Measurements from ENCODE around the gene MYOZ3.

The MYOZ3 gene

GRCh38 chr5:150659360-150660107, 1.5 kb upstream of the MYOZ3 start:
- DNase-seq, result no peak

- no peak for DNase-seq
Observed at GRCh38 chr5:150660108-150660831, 781 bp upstream of the MYOZ3 start.

- DNase-seq, result no peak
Observed at GRCh38 chr5:150661821-150662596, 958 bp downstream of the MYOZ3 start.

- DNase-seq, result no peak
Observed at GRCh38 chr5:150662731-150663516, 1.9 kb downstream of the MYOZ3 start.

GRCh38 chr5:150663936-150664335, 2.9 kb downstream of the MYOZ3 start:
- DNase-seq, result no peak

- peak; percentile 17 for DNase-seq
Observed at GRCh38 chr5:150665044-150665443, 4.0 kb downstream of the MYOZ3 start.

GRCh38 chr5:150670275-150670947, 9.4 kb downstream of the MYOZ3 start:
- DNase-seq, result no peak

GRCh38 chr5:150670948-150671310, 9.9 kb downstream of the MYOZ3 start:
- no peak for DNase-seq

- peak; percentile 57 for DNase-seq
Observed at GRCh38 chr5:150671509-150672236, 10.6 kb downstream of the MYOZ3 start.

- peak; percentile 52 for DNase-seq
Observed at GRCh38 chr5:150672237-150672883, 11.3 kb downstream of the MYOZ3 start.

GRCh38 chr5:150672884-150673275, 11.8 kb downstream of the MYOZ3 start:
- DNase-seq, result no peak

- no peak for DNase-seq
Observed at GRCh38 chr5:150674341-150674821, 13.3 kb downstream of the MYOZ3 start.

- no peak for DNase-seq
Observed at GRCh38 chr5:150675069-150675468, 14.0 kb downstream of the MYOZ3 start.

- DNase-seq, result no peak
Observed at GRCh38 chr5:150676578-150676977, 15.5 kb downstream of the MYOZ3 start.

GRCh38 chr5:150689120-150689519, 28.1 kb downstream of the MYOZ3 start:
- DNase-seq, result no peak

- DNase-seq, result no peak
Observed at GRCh38 chr5:150690760-150691159, 29.7 kb downstream of the MYOZ3 start.

- DNase-seq, result no peak
Observed at GRCh38 chr5:150692276-150692675, 31.2 kb downstream of the MYOZ3 start.

GRCh38 chr5:150694612-150695011, 33.6 kb downstream of the MYOZ3 start:
- no peak for DNase-seq

GRCh38 chr5:150700246-150700593, 39.2 kb downstream of the MYOZ3 start:
- DNase-seq, result no peak

GRCh38 chr5:150700594-150701377, 39.7 kb downstream of the MYOZ3 start, which contains the start of gene RBM22:
TSS of gene RBM22 (minus strand) at chr5:150701062. CDS start at chr5:150700985, 77 bp downstream.
- DNase-seq, result peak; percentile 96
